A673 (cell line): ENCODE measurements around the gene CUBN.

Experiments
- EZH2 ChIP-seq: fragments of 200-600 bp; sonication (generic); IDR thresholded peaks from 2 replicates; pipeline ENCODE4 v1.6.1; 2017; ENCODE audit warnings: borderline replicate concordance, low read depth, mild to moderate bottlenecking, mixed read lengths, antibody characterized with exemption, low read length; ENCODE audit not compliant: poor library complexity, severe bottlenecking
- TF ChIP-seq, protein P1 (sequence below): fragments of 300-800, 200-600 bp; sonication (generic); conservative IDR thresholded peaks from 2 replicates; pipeline ENCODE4 v1.5.1; 2017; ENCODE audit warnings: low read depth, mild to moderate bottlenecking, antibody characterized with exemption, low read length, moderate library complexity, mixed read lengths

DNA sequence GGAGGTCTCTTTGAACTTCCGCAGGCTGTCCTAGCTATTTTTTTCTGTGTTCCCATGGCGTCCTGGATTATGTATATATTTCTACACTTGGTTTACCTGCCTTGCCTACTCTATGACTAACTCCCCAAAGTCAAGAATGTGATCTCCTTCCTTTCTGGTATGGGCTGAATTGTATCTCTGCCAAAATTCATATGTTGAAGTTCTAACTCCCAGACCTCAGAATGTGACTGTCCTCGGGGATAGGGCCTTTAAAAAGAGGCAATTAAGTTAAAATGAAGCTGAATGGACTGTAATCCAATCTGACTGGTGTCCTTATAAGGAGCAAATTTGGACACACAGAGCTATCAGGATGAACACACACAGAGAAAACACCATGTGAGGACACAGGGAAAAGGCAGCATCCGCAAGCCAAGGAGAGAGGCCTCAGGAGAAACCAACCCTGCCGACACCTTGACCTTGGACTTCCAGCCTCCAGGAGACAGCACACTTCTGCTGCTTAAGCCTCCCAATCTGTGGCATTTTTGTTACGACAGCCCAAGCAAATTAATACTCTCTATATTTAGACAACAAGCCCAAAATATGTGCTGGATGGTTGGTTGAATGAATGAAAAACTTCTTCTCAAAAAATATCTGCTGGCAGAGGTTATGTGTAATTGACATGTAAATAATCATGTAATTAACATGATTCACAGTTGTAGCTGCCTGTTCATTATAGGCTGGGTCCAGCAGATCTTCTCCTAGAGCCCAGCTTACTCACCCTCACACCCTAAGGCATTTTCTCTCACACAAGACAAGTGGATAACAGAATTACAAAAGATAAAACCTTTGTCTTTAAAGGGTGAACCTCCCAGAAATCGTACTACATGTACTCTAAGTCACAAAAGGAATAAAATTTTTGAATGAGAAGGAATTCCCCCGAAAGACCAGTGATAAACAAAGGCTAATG is 123.7 kb downstream of the CUBN start:
- TF ChIP-seq, protein P1, sequence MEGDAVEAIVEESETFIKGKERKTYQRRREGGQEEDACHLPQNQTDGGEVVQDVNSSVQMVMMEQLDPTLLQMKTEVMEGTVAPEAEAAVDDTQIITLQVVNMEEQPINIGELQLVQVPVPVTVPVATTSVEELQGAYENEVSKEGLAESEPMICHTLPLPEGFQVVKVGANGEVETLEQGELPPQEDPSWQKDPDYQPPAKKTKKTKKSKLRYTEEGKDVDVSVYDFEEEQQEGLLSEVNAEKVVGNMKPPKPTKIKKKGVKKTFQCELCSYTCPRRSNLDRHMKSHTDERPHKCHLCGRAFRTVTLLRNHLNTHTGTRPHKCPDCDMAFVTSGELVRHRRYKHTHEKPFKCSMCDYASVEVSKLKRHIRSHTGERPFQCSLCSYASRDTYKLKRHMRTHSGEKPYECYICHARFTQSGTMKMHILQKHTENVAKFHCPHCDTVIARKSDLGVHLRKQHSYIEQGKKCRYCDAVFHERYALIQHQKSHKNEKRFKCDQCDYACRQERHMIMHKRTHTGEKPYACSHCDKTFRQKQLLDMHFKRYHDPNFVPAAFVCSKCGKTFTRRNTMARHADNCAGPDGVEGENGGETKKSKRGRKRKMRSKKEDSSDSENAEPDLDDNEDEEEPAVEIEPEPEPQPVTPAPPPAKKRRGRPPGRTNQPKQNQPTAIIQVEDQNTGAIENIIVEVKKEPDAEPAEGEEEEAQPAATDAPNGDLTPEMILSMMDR, result no peak
- TF ChIP-seq EZH2, result no peak
